Measurements from ENCODE around the gene CDH4.

GRCh38 chr20:61251529-61252393, at the start of gene CDH4:
- TF ChIP-seq POLR2A (IDR thresholded peaks at IDR 0.05; ENCODE audit: low read length) (no peak), GATA1 (IDR thresholded peaks at IDR 0.05; ENCODE audit: low read depth, low read length) (no peak)
